Omental fat pad (tissue), 4 donors: ENCODE measurements around the gene MYH3. TPM values are rescaled to one million over a fixed set of nuclear protein-coding genes. Genes with fewer than 3 reads are reported as not detected.

Source experiments
- ATAC-seq: fragments of 150-250 bp; one replicate; pipeline ENCODE4 v1.9.1; 2016; ENCODE audit warnings: mild to moderate bottlenecking, moderate library complexity; ENCODE audit not compliant: low FRiP score
- DNase-seq: peaks from one replicate; pipeline ENCODE4 v3.0.0-alpha.2; 2019; ENCODE audit warnings: low spot score
- total RNA-seq, 4 donors: library from RNA; depleted of rRNA; stranded (reverse); fragments of >200 nt; gene quantifications; one replicate each; pipeline ENCODE4 v1.1.0, GENCODE V29; 2016
- TF ChIP-seq, protein P1 (sequence below), 3 donors: fragments of 450-650 bp; IDR thresholded peaks; one replicate each; pipeline ENCODE4 v1.5.1; 2016 to 2017; ENCODE audit warnings: antibody characterized with exemption in 3 of 3, mild to moderate bottlenecking in 3 of 3, moderate library complexity in 2 of 3

Gene MYH3
- total RNA-seq, 4 donors from 2014 or later = 2.3 to 2.8 (median 2.5) TPM

DNA sequence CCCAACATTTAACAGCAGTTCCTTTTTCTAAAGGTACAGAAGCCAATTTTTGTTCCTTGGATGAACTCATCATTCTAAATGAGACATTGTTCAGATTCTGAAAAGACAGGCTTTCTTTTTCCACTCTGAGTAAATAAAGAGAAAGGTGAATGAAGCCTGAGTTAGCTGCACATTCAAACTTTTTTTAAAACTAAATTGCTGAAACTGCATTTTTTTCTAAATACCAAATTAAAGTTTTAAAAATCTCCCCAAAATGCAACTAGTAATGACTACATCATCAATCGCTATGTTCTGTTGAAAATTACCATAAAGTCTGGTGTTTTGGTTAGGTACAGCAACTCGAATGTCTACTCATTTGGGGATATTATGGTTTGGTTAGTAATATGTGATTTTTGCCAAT lies 30.4 kb upstream of the MYH3 start:
- DNase-seq = no peak
- ATAC-seq = no peak
- TF ChIP-seq, protein P1, sequence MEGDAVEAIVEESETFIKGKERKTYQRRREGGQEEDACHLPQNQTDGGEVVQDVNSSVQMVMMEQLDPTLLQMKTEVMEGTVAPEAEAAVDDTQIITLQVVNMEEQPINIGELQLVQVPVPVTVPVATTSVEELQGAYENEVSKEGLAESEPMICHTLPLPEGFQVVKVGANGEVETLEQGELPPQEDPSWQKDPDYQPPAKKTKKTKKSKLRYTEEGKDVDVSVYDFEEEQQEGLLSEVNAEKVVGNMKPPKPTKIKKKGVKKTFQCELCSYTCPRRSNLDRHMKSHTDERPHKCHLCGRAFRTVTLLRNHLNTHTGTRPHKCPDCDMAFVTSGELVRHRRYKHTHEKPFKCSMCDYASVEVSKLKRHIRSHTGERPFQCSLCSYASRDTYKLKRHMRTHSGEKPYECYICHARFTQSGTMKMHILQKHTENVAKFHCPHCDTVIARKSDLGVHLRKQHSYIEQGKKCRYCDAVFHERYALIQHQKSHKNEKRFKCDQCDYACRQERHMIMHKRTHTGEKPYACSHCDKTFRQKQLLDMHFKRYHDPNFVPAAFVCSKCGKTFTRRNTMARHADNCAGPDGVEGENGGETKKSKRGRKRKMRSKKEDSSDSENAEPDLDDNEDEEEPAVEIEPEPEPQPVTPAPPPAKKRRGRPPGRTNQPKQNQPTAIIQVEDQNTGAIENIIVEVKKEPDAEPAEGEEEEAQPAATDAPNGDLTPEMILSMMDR (IDR thresholded peaks at IDR 0.05) = no peak

DNA sequence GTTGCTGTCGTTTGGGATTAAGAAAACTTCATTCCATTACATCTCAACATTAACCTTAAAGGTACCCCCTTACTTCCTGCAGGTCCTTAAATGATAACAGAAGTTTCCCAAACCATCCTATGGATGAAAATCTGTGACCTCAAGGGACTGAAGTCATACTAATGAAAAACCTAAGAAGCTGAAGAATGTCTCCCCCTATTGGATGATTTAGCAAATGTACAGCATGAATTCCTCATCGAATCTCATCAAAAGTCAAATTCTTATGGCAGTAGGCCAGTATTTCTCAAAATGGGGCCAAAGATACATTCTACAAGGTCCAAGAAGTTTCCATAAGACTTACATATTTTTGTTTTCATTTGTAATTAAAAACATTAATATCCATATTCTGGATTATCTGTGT lies 26.7 kb upstream of the MYH3 start:
- TF ChIP-seq, protein P1 (IDR thresholded peaks at IDR 0.05) = no peak
- DNase-seq (no peak), ATAC-seq (no peak)

DNA sequence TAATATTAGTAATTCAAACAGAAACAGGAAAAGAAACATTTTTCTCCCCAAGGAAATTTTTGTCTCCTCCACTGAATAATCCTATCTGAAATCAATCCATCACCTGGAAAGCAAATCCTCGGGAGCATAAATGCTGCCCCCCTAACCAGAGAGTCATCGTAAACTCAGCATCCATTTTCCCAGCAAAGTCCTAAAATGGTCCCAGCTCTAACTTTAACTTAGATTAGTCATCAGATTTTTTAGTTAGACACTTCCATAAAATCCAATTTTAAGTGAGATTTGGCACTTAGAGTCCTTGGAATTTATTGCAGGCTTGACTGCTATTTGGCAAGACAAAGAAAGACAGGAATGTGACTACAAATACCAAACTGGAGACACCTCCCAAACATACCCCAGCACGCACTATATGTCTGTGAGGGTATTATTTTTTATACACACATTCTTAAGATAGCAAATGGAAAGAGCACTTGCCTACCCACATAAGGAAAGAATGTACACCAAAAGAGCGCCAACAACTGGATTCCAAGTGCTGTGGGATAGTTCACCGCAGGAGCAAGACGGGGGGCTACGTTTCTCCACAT lies 24.8 kb upstream of the MYH3 start:
- ATAC-seq = peak; percentile 73
- TF ChIP-seq, protein P1 (IDR thresholded peaks at IDR 0.05) = no peak
- DNase-seq = no peak

DNA sequence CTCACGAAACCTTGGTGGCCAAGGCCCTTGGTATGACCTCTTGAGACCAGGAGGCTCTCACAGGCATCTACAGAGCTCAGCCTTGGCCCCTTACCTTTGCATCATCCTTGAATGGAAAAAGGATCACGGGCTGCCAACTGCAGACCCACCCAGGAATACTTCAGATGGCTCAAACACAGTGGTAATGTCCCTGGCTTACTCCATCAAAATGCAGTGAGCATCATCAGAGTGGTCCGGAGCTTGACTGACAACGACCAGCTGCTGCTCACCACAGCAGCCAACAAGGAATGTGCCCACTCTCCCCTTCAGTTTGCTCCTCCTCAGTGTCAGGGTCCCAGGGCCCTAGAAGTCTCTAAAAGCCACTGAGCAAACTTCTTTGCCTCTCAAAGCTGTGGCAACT lies 17.6 kb upstream of the MYH3 start:
- DNase-seq (no peak), ATAC-seq (no peak)
- TF ChIP-seq, protein P1 (IDR thresholded peaks at IDR 0.05) = no peak

DNA sequence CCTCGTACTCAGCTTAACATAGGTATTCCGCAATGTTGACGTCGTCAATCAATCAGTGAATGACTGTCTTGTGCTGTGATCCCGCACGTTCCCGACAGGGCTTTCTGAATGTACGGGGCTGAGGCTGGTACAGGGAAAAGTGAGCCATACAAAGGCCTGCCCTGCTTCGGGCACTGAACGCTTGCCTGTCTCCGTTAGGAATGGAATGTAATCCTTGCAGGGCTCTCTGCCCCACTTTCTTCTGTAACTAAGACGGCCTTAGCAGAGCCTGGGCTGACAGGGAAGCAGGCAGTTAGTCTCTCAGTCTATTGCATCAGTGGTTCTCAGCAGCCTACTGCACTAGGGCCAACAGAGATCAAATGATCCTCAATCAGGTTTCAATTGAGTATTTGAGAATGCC lies 16.2 kb upstream of the MYH3 start:
- TF ChIP-seq, protein P1 (IDR thresholded peaks at IDR 0.05) = no peak
- DNase-seq = no peak
- no peak for ATAC-seq

DNA sequence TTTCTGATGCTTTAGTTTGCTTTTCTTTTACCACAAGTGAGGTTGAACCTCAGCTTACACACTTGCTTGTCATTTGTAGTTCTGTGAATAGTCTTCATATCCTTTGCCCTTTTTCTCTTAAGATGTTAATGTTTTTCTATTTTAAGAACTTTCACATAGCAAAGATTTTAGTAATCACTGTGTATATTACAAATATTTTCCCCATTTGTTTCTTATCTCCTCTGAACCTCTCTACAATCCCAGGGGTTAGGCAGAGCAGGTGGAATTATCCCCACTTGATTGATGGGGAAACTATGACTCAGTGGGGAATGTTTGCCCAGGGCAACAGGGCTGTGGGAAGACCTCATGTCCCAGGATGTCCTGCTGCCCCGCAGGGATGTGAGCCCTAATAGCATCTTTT lies 11.7 kb upstream of the MYH3 start:
- TF ChIP-seq, protein P1 (IDR thresholded peaks at IDR 0.05) = no peak
- DNase-seq = no peak
- ATAC-seq = peak; percentile 51

DNA sequence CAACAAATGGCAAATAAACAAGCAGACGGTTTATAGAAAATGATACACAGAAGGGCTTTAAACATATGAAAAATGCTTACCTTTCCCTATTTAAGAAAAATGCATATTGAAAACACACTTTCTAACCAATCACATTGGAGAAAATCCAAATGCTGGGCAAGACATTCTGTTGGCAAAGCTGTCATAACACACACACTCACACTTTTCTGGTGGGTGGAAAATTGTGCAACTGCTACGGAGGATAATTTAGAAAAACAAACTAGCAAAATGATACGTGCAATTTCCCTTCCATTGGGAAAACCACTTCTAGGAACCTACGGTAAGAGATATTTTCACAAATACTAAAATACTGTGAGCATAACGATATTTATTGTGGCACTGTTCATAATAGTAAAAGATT lies 9.8 kb upstream of the MYH3 start:
- TF ChIP-seq, protein P1 (IDR thresholded peaks at IDR 0.05) = no peak
- ATAC-seq (no peak), DNase-seq (no peak)
